ENCODE results near the gene RPS6KA2.

GRCh38 chr6:166545156-166546034, 81.7 kb downstream of the RPS6KA2 start:
- TF ChIP-seq ARNT (IDR thresholded peaks at IDR 0.05) (no peak), L3MBTL2 (conservative IDR thresholded peaks at IDR 0.05) (no peak), SP1 (IDR thresholded peaks at IDR 0.05) (no peak), PKNOX1 (IDR thresholded peaks at IDR 0.05) (no peak), BHLHE40 (IDR thresholded peaks at IDR 0.05; ENCODE audit: borderline replicate concordance) (no peak), FOXM1 (IDR thresholded peaks at IDR 0.05; ENCODE audit: borderline replicate concordance) (no peak), TARDBP (IDR thresholded peaks at IDR 0.05) (no peak), FOXA1 (IDR thresholded peaks at IDR 0.05) (no peak)
